Caco-2 (cell line): Measurements from ENCODE around the gene CALML3. TPM values are rescaled to one million over a fixed set of nuclear protein-coding genes. Genes with fewer than 3 reads are reported as not detected.

Source experiments
- BruUV-seq: library from RNA; stranded (reverse); fragments of 400-500 nt; replicated peaks from 2 replicates; lab custom pipeline; 2021; lab: Mats Ljungman, UMichigan
- CTCF ChIA-PET: fragments of 300-600 bp; sonication (Branson Sonifier 250); formaldehyde crosslinking; loops from one replicate; lab custom pipeline; 2022; ENCODE audit warnings: antibody characterized with exemption; lab: Charles Lee
- POLR2A ChIA-PET: fragments of 300-600 bp; sonication (Branson Sonifier 250); formaldehyde crosslinking; loops from one replicate; lab custom pipeline; 2022; ENCODE audit warnings: antibody characterized with exemption; lab: Charles Lee
- DNase-seq, 2 experiments: peaks; one replicate each; pipeline versions ENCODE4 v3.0.0 to v3.0.0-alpha.2; 2020 to 2022
- H3K27me3 ChIP-seq: replicated peaks from 2 replicates; pipeline ENCODE4 v1.6.0; 2011; ENCODE audit warnings: low read length; ENCODE audit not compliant: control insufficient read depth, insufficient read depth
- H3K36me3 ChIP-seq: 2 replicates; pipeline ENCODE4 v1.5.1; 2011; ENCODE audit warnings: low read length; ENCODE audit not compliant: control insufficient read depth, insufficient read depth
- H3K4me1 ChIP-seq: fragments of 250-450 bp; sonication (Bioruptor Pico); 2 replicates; pipeline ENCODE4 v1.5.1; 2020; ENCODE audit warnings: mild to moderate bottlenecking
- H3K4me3 ChIP-seq: 2 replicates; pipeline ENCODE4 v1.5.1; 2011; ENCODE audit warnings: low read depth, mild to moderate bottlenecking, control low read depth, low read length
- H3K9me3 ChIP-seq: fragments of 250-450 bp; sonication (Bioruptor Pico); 2 replicates; pipeline ENCODE4 v1.5.1; 2020; ENCODE audit warnings: mild to moderate bottlenecking, moderate library complexity
- H3K27ac Mint-ChIP-seq: one replicate; pipeline ENCODE4 v1.8.0; 2022; ENCODE audit warnings: mixed read lengths; ENCODE audit not compliant: unreplicated experiment
- H3K27me3 Mint-ChIP-seq: one replicate; pipeline ENCODE4 v1.8.0; 2022; ENCODE audit warnings: mixed read lengths; ENCODE audit not compliant: insufficient read depth, unreplicated experiment
- H3K36me3 Mint-ChIP-seq: one replicate; pipeline ENCODE4 v1.8.0; 2022; ENCODE audit warnings: mild to moderate bottlenecking, mixed read lengths; ENCODE audit not compliant: insufficient read depth, unreplicated experiment
- H3K4me1 Mint-ChIP-seq: one replicate; pipeline ENCODE4 v1.8.0; 2022; ENCODE audit warnings: low read depth, mixed read lengths; ENCODE audit not compliant: unreplicated experiment
- H3K4me3 Mint-ChIP-seq: one replicate; pipeline ENCODE4 v1.8.0; 2022; ENCODE audit warnings: mild to moderate bottlenecking, moderate library complexity, mixed read lengths; ENCODE audit not compliant: unreplicated experiment
- H3K9me3 Mint-ChIP-seq: one replicate; pipeline ENCODE4 v1.8.0; 2022; ENCODE audit warnings: mixed read lengths; ENCODE audit not compliant: unreplicated experiment
- intact Hi-C: fragments of 100-400 bp; cut with micrococcal nuclease; formaldehyde crosslinking; loops from one replicate; pipeline ENCODE4 v1.10.0; 2022; ENCODE audit not compliant: unreplicated experiment
- total RNA-seq: library from RNA; stranded (reverse); gene quantifications from 2 replicates; pipeline ENCODE4 v1.2.3, GENCODE V29; 2022
- TF ChIP-seq, protein P1 (sequence below), 2 experiments: fragments of 200-600 bp in 1 of 2; IDR thresholded peaks; 1 replicate in 1 of 2; 2 replicates in 1 of 2; pipeline versions ENCODE4 v1.5.1 to v1.8.0; 2011 to 2022; ENCODE audit warnings: antibody characterized with exemption in 1 of 2, control low read depth in 1 of 2, inconsistent platforms in 1 of 2, low read depth in 1 of 2, low read length in 1 of 2, mild to moderate bottlenecking in 1 of 2, moderate library complexity in 1 of 2; ENCODE audit not compliant: insufficient read depth in 1 of 2, severe bottlenecking in 1 of 2, unreplicated experiment in 1 of 2

Gene CALML3
- total RNA-seq, 1 experiment from 2014 or later, result 0.18 TPM

DNA sequence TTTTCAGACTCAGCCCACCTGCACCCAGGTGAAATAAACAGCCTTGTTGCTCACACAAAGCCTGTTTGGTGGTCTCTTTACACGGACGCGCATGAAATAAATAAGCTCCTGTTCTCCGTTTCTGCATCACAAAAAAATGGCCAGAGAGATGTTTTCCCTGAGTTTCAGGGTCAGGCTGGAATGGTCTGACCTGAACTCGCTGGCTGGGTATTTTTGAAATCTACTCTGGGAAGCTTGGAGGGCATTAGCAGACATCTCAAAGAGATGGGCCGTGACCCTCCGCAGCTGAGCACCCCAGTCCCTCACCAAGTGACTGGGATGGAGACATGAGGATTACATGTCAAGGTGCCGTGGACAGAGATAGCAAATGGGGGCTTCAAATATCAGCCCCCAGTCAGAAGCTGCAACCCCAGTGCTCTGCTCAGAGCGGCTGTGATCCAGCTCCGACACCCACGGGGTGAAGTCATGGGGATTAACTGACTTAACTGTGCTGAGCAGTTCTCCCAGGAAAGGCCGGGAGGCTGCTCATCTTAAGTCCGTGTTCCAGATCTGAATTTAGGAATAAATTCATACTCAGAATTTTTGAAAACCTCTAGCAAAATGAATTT is 47.7 kb upstream of the CALML3 start:
- Histone ChIP-seq H3K27me3 (no peaks in the 10 kb centered on the region), H3K4me1 (0 out of 2 replicates have a peak, but pooled peaks cover 5% of the 10 kb centered on the region), H3K4me3 (no peak overlapping the region), H3K9me3 (no peaks in the 10 kb centered on the region), H3K36me3 (0 out of 2 replicates have a peak, but pooled peaks cover under 1% of the 10 kb centered on the region)
- TF ChIP-seq, protein P1, sequence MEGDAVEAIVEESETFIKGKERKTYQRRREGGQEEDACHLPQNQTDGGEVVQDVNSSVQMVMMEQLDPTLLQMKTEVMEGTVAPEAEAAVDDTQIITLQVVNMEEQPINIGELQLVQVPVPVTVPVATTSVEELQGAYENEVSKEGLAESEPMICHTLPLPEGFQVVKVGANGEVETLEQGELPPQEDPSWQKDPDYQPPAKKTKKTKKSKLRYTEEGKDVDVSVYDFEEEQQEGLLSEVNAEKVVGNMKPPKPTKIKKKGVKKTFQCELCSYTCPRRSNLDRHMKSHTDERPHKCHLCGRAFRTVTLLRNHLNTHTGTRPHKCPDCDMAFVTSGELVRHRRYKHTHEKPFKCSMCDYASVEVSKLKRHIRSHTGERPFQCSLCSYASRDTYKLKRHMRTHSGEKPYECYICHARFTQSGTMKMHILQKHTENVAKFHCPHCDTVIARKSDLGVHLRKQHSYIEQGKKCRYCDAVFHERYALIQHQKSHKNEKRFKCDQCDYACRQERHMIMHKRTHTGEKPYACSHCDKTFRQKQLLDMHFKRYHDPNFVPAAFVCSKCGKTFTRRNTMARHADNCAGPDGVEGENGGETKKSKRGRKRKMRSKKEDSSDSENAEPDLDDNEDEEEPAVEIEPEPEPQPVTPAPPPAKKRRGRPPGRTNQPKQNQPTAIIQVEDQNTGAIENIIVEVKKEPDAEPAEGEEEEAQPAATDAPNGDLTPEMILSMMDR (IDR thresholded peaks at IDR 0.05; ENCODE audit: insufficient read depth in 1 of 2, low read depth in 1 of 2, low read length in 1 of 2, severe bottlenecking in 1 of 2, unreplicated experiment in 1 of 2), result no peak
- intact Hi-C loops, result no loop called here
- no peak overlapping the region for H3K27ac Mint-ChIP-seq
- DNase-seq, result no peak
- no peaks in the 10 kb centered on the region for H3K9me3 Mint-ChIP-seq
- no peaks in the 10 kb centered on the region for H3K27me3 Mint-ChIP-seq
- no peak overlapping the region for H3K4me3 Mint-ChIP-seq
- POLR2A ChIA-PET, result no interaction called here
- CTCF ChIA-PET, result no interaction called here
- no peaks in the 10 kb centered on the region for H3K36me3 Mint-ChIP-seq
- H3K4me1 Mint-ChIP-seq, result peaks cover 6% of the 10 kb centered on the region
- BruUV-seq, result no TSS peak

DNA sequence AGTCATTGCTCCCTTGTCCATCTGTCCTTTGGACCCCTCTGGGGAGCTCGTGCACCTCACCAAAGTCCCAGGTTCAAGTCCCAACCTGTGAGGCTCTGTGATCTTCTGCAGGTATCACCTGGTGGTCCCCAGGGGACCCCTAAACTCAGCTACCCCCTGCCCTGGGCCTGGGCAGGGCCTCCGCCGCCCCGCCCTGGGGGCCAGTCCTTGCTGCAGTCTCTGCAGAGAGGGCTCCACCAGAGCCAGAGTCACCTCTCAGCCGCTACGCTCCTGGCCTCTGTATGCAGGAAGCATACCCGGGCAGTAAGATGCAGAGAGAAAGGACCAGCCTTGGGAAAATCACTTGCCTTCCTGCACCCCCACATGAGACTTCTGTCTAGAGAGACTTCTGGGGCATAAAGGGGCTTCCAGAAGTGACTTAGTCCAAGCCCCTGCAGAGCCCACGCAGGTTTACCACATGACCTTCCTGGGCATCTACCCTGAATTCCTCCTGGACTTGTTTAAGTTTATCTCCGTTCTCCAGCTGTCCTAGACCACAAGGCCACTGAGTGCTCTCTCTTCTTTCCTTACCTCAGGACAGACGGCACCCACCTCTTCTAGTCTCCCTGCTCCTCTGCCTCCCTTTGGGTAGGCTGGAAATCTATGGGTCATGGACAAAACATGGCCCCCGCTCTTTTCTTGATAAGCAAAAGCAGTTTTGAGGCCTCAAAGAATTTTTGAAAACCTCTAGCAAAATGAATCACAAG is 46.6 kb upstream of the CALML3 start:
- H3K27me3 ChIP-seq, result no peaks in the 10 kb centered on the region
- POLR2A ChIA-PET, result no interaction called here
- no TSS peak for BruUV-seq
- H3K4me1 ChIP-seq, result 0 out of 2 replicates have a peak, but pooled peaks cover 5% of the 10 kb centered on the region
- Mint-ChIP-seq H3K27me3 (no peaks in the 10 kb centered on the region), H3K4me1 (no peaks in the 10 kb centered on the region), H3K27ac (no peak overlapping the region), H3K36me3 (no peaks in the 10 kb centered on the region), H3K4me3 (no peak overlapping the region), H3K9me3 (no peaks in the 10 kb centered on the region)
- H3K36me3 ChIP-seq, result 0 out of 2 replicates have a peak, but pooled peaks cover 1% of the 10 kb centered on the region
- intact Hi-C loops, result no loop called here
- CTCF ChIA-PET, result no interaction called here
- TF ChIP-seq, protein P1 (IDR thresholded peaks at IDR 0.05; ENCODE audit: insufficient read depth in 1 of 2, low read depth in 1 of 2, low read length in 1 of 2, severe bottlenecking in 1 of 2, unreplicated experiment in 1 of 2), result no peak
- no peaks in the 10 kb centered on the region for H3K9me3 ChIP-seq
- DNase-seq, result no peak
- no peak overlapping the region for H3K4me3 ChIP-seq

DNA sequence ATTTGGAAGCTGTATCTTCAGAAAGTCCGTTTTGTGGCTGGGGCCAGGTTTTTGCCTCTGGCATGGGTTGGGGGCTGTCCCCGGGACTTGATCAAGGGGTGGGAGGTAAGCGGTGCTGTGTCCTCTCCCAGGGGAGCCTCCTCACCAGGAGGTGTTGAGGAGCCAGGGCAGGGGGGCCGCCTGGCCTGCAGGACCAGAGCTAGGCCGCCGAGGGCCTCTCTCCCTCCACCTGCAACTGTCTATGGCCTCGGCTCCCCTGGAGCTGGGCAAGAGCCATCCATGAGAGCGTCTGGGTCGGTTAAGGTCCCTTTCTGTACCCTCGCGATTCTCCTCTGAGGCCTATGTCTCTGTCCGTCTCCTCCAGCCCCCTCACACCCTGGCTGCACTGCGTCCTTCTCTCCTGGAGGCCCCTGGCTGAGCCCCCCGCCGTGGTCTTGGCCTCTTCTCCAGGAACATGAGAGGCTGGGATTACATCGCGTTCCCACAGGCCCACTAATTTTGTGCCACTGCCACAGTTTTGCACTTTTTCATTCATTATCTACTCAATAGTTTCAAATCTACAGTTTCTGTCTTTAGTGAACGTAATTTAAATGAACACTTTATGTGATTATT is 46.0 kb upstream of the CALML3 start:
- DNase-seq, result no peak
- H3K27me3 ChIP-seq, result no peaks in the 10 kb centered on the region
- intact Hi-C loops, result no loop called here
- no peak overlapping the region for H3K4me3 Mint-ChIP-seq
- no peaks in the 10 kb centered on the region for H3K9me3 Mint-ChIP-seq
- ChIA-PET CTCF (no interaction called here), POLR2A (interaction anchor here (0.5 kb wide), 1 partner anchor 20 kb away, joined by 4 read pairs; no protein-coding TSS in a partner anchor)
- TF ChIP-seq, protein P1 (IDR thresholded peaks at IDR 0.05; ENCODE audit: insufficient read depth in 1 of 2, low read depth in 1 of 2, low read length in 1 of 2, severe bottlenecking in 1 of 2, unreplicated experiment in 1 of 2), result no peak
- H3K9me3 ChIP-seq, result peaks cover 4% of the 10 kb centered on the region; the same call in 1 of the 2 replicates
- no peaks in the 10 kb centered on the region for H3K4me1 Mint-ChIP-seq
- H3K36me3 Mint-ChIP-seq, result no peaks in the 10 kb centered on the region
- H3K27ac Mint-ChIP-seq, result no peak overlapping the region
- H3K4me1 ChIP-seq, result 0 out of 2 replicates have a peak, but pooled peaks cover 5% of the 10 kb centered on the region
- 0 out of 2 replicates have a peak, but pooled peaks cover 1% of the 10 kb centered on the region for H3K36me3 ChIP-seq
- H3K4me3 ChIP-seq, result no peak overlapping the region
- no TSS peak for BruUV-seq
- no peaks in the 10 kb centered on the region for H3K27me3 Mint-ChIP-seq
